Parathyroid adenoma (tissue), 2 donors: ENCODE data around the gene FAAP100.

ENCODE experiments used
- H2AFZ ChIP-seq: fragments of 300-600 bp; sonication (generic); one replicate; pipeline ENCODE4 v1.7.0; 2017; ENCODE audit warnings: antibody characterized with exemption, mild to moderate bottlenecking
- H3K27ac ChIP-seq: fragments of 300-600 bp; sonication (generic); one replicate; pipeline ENCODE4 v1.7.0; 2017
- H3K27me3 ChIP-seq: fragments of 300-600 bp; sonication (generic); one replicate; pipeline ENCODE4 v1.7.0; 2017; ENCODE audit warnings: low read length; ENCODE audit not compliant: control insufficient read depth, insufficient read depth
- H3K36me3 ChIP-seq: fragments of 300-600 bp; sonication (generic); one replicate; pipeline ENCODE4 v1.7.0; 2017; ENCODE audit warnings: low read length; ENCODE audit not compliant: control insufficient read depth, insufficient read depth
- H3K4me1 ChIP-seq: fragments of 300-600 bp; sonication (generic); one replicate; pipeline ENCODE4 v1.7.0; 2017; ENCODE audit warnings: control low read depth
- H3K4me2 ChIP-seq: fragments of 300-600 bp; sonication (generic); one replicate; pipeline ENCODE4 v1.7.0; 2017; ENCODE audit warnings: low read length
- H3K4me3 ChIP-seq: fragments of 300-600 bp; sonication (generic); one replicate; pipeline ENCODE4 v1.7.0; 2017; ENCODE audit warnings: low read depth, low read length
- H3K79me2 ChIP-seq: fragments of 300-600 bp; sonication (generic); one replicate; pipeline ENCODE4 v1.7.0; 2017; ENCODE audit warnings: control low read depth
- H3K9ac ChIP-seq: fragments of 300-600 bp; sonication (generic); one replicate; pipeline ENCODE4 v1.7.0; 2017; ENCODE audit warnings: mild to moderate bottlenecking
- H3K9me3 ChIP-seq: fragments of 300-600 bp; sonication (generic); one replicate; pipeline ENCODE4 v1.7.0; 2017; ENCODE audit warnings: low read length; ENCODE audit not compliant: control insufficient read depth
- TF ChIP-seq, protein P1 (sequence below): fragments of 300-600 bp; sonication (generic); IDR thresholded peaks from one replicate; pipeline ENCODE4 v1.7.0; 2017; ENCODE audit warnings: antibody characterized with exemption, mild to moderate bottlenecking
- donor health status: primary hyperparathyroidism.

FAAP100 gene

DNA sequence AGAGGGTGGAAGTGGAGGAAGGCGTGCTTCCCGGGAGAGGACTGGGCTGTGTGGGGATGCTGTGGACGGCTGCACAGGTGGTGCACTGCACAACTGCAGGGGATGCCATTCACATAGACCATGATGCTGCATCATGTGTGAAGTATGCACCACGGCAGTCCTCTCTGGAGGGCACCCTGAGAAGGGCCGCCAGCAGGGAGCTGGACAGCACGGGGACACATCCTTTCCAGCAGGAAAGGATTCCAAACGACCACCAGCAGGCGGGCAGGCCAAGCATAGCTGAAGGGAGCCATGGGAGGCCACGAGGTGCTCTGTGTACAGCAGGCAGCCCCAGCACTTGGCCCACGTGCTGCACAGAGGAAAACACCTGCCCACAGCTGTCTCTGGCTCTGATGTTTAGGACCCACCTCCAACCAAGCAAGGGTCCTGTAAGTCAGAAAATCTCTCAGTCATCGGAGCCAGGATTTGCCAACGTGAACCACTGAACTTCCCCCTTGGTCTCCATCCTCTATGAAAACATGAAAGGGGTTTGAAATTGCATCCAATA lies 49.6 kb downstream of the FAAP100 start:
- Histone ChIP-seq H3K36me3 (no peaks in the 10 kb centered on the region), H2AFZ (no peak overlapping the region), H3K9me3 (no peaks in the 10 kb centered on the region), H3K79me2 (no peaks in the 10 kb centered on the region), H3K4me3 (no peak overlapping the region), H3K27ac (no peak overlapping the region), H3K27me3 (no peaks in the 10 kb centered on the region), H3K9ac (no peak overlapping the region), H3K4me2 (no peak overlapping the region), H3K4me1 (no peaks in the 10 kb centered on the region)
- TF ChIP-seq, protein P1, sequence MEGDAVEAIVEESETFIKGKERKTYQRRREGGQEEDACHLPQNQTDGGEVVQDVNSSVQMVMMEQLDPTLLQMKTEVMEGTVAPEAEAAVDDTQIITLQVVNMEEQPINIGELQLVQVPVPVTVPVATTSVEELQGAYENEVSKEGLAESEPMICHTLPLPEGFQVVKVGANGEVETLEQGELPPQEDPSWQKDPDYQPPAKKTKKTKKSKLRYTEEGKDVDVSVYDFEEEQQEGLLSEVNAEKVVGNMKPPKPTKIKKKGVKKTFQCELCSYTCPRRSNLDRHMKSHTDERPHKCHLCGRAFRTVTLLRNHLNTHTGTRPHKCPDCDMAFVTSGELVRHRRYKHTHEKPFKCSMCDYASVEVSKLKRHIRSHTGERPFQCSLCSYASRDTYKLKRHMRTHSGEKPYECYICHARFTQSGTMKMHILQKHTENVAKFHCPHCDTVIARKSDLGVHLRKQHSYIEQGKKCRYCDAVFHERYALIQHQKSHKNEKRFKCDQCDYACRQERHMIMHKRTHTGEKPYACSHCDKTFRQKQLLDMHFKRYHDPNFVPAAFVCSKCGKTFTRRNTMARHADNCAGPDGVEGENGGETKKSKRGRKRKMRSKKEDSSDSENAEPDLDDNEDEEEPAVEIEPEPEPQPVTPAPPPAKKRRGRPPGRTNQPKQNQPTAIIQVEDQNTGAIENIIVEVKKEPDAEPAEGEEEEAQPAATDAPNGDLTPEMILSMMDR, result no peak

- Histone ChIP-seq H3K79me2 (no peaks in the 10 kb centered on the region), H3K27ac (no peak overlapping the region), H3K4me3 (no peak overlapping the region), H3K9ac (no peak overlapping the region), H3K9me3 (no peaks in the 10 kb centered on the region), H3K4me1 (no peaks in the 10 kb centered on the region), H2AFZ (no peak overlapping the region), H3K36me3 (no peaks in the 10 kb centered on the region), H3K4me2 (no peak overlapping the region), H3K27me3 (no peaks in the 10 kb centered on the region)
- TF ChIP-seq, protein P1, result no peak
Observed at GRCh38 chr17:81500047-81500446, 52.1 kb downstream of the FAAP100 start.

GRCh38 chr17:81499601-81499970 lies 52.6 kb downstream of the FAAP100 start:
- H3K4me1 ChIP-seq, result no peaks in the 10 kb centered on the region
- H3K79me2 ChIP-seq, result no peaks in the 10 kb centered on the region
- no peak overlapping the region for H2AFZ ChIP-seq
- TF ChIP-seq, protein P1, result no peak
- H3K27me3 ChIP-seq, result no peaks in the 10 kb centered on the region
- H3K9ac ChIP-seq, result no peak overlapping the region
- H3K4me2 ChIP-seq, result no peak overlapping the region
- H3K27ac ChIP-seq, result no peak overlapping the region
- H3K9me3 ChIP-seq, result no peaks in the 10 kb centered on the region
- no peaks in the 10 kb centered on the region for H3K36me3 ChIP-seq
- no peak overlapping the region for H3K4me3 ChIP-seq

DNA sequence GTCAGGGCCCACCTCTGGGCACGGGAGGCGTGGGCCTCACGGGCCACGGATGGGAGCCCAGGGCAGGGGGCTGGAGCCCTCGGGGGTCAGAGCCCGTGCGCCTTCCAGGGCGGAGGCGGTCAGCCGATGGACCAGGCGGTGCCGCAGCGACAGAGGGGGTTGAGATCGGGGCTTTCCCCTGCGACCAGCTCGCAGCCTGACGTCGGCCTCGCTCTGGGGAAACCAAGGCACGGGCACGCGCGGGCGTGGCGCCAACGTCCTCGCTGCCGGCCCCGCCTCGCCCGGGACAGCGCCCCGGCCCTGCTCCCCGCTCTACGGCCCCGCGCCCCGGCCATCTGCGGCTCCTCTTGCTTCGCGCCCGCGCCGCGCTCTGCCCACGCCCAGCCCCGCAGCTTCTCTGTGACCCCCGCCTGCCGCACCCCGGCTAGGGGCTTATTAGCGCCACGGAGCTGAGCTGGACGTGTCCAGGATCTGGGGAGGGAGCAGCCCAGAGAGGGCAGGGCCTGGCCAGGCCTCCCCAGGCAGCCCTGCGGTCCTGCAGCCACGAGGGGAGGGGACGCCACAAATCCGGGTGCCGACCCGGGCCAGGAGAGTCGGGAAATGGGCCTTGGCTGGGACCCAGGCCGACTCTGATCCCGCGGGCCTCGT lies 53.1 kb downstream of the FAAP100 start:
- Histone ChIP-seq H2AFZ (no peak overlapping the region), H3K27ac (no peak overlapping the region), H3K27me3 (no peaks in the 10 kb centered on the region), H3K4me3 (no peak overlapping the region), H3K4me2 (no peak overlapping the region), H3K9ac (no peak overlapping the region), H3K4me1 (no peaks in the 10 kb centered on the region), H3K9me3 (no peaks in the 10 kb centered on the region), H3K79me2 (no peaks in the 10 kb centered on the region), H3K36me3 (no peaks in the 10 kb centered on the region)
- TF ChIP-seq, protein P1, result no peak
